Ishikawa (cell line): ENCODE data around the gene KLHL8.

Experiments
- EP300 ChIP-seq: IDR thresholded peaks from 2 replicates; pipeline ENCODE4 v1.6.1; 2012; ENCODE audit warnings: borderline replicate concordance
- RAD21 ChIP-seq: IDR thresholded peaks from 2 replicates; pipeline ENCODE4 v1.6.1; 2012; ENCODE audit warnings: low read depth
- TEAD4 ChIP-seq: IDR thresholded peaks from 2 replicates; pipeline ENCODE4 v1.6.1; 2012
- USF1 ChIP-seq: IDR thresholded peaks from 2 replicates; pipeline ENCODE4 v1.6.1; 2012
- YY1 ChIP-seq: IDR thresholded peaks from 2 replicates; pipeline ENCODE4 v1.6.1; 2012; ENCODE audit warnings: low read depth

- TF ChIP-seq RAD21 = no peak
- TF ChIP-seq TEAD4 = no peak
- TF ChIP-seq EP300 = no peak
- no peak for TF ChIP-seq YY1
- TF ChIP-seq USF1 = no peak
These were observed 30.7 kb upstream of the KLHL8 start for GRCh38 chr4:87251106-87251505.
